Caco-2 (cell line): ENCODE data around the gene F5. TPM values are rescaled to one million over a fixed set of nuclear protein-coding genes. Genes with fewer than 3 reads are reported as not detected.

Experiments used
- BruUV-seq: library from RNA; stranded (reverse); fragments of 400-500 nt; replicated peaks from 2 replicates; lab custom pipeline; 2021; lab: Mats Ljungman, UMichigan
- CTCF ChIA-PET: fragments of 300-600 bp; sonication (Branson Sonifier 250); formaldehyde crosslinking; loops from one replicate; lab custom pipeline; 2022; ENCODE audit warnings: antibody characterized with exemption; lab: Charles Lee
- POLR2A ChIA-PET: fragments of 300-600 bp; sonication (Branson Sonifier 250); formaldehyde crosslinking; loops from one replicate; lab custom pipeline; 2022; ENCODE audit warnings: antibody characterized with exemption; lab: Charles Lee
- DNase-seq, 2 experiments: peaks; one replicate each; pipeline versions ENCODE4 v3.0.0 to v3.0.0-alpha.2; 2020 to 2022
- H3K27me3 ChIP-seq: replicated peaks from 2 replicates; pipeline ENCODE4 v1.6.0; 2011; ENCODE audit warnings: low read length; ENCODE audit not compliant: control insufficient read depth, insufficient read depth
- H3K36me3 ChIP-seq: 2 replicates; pipeline ENCODE4 v1.5.1; 2011; ENCODE audit warnings: low read length; ENCODE audit not compliant: control insufficient read depth, insufficient read depth
- H3K4me1 ChIP-seq: fragments of 250-450 bp; sonication (Bioruptor Pico); 2 replicates; pipeline ENCODE4 v1.5.1; 2020; ENCODE audit warnings: mild to moderate bottlenecking
- H3K4me3 ChIP-seq: 2 replicates; pipeline ENCODE4 v1.5.1; 2011; ENCODE audit warnings: low read depth, mild to moderate bottlenecking, control low read depth, low read length
- H3K9me3 ChIP-seq: fragments of 250-450 bp; sonication (Bioruptor Pico); 2 replicates; pipeline ENCODE4 v1.5.1; 2020; ENCODE audit warnings: mild to moderate bottlenecking, moderate library complexity
- H3K27ac Mint-ChIP-seq: one replicate; pipeline ENCODE4 v1.8.0; 2022; ENCODE audit warnings: mixed read lengths; ENCODE audit not compliant: unreplicated experiment
- H3K27me3 Mint-ChIP-seq: one replicate; pipeline ENCODE4 v1.8.0; 2022; ENCODE audit warnings: mixed read lengths; ENCODE audit not compliant: insufficient read depth, unreplicated experiment
- H3K36me3 Mint-ChIP-seq: one replicate; pipeline ENCODE4 v1.8.0; 2022; ENCODE audit warnings: mild to moderate bottlenecking, mixed read lengths; ENCODE audit not compliant: insufficient read depth, unreplicated experiment
- H3K4me1 Mint-ChIP-seq: one replicate; pipeline ENCODE4 v1.8.0; 2022; ENCODE audit warnings: low read depth, mixed read lengths; ENCODE audit not compliant: unreplicated experiment
- H3K4me3 Mint-ChIP-seq: one replicate; pipeline ENCODE4 v1.8.0; 2022; ENCODE audit warnings: mild to moderate bottlenecking, moderate library complexity, mixed read lengths; ENCODE audit not compliant: unreplicated experiment
- H3K9me3 Mint-ChIP-seq: one replicate; pipeline ENCODE4 v1.8.0; 2022; ENCODE audit warnings: mixed read lengths; ENCODE audit not compliant: unreplicated experiment
- CTCF ChIP-seq, 2 experiments: fragments of 200-600 bp in 1 of 2; IDR thresholded peaks; 1 replicate in 1 of 2; 2 replicates in 1 of 2; pipeline versions ENCODE4 v1.5.1 to v1.8.0; 2011 to 2022; ENCODE audit warnings: antibody characterized with exemption in 1 of 2, control low read depth in 1 of 2, inconsistent platforms in 1 of 2, low read depth in 1 of 2, low read length in 1 of 2, mild to moderate bottlenecking in 1 of 2, moderate library complexity in 1 of 2; ENCODE audit not compliant: insufficient read depth in 1 of 2, severe bottlenecking in 1 of 2, unreplicated experiment in 1 of 2
- intact Hi-C: fragments of 100-400 bp; cut with micrococcal nuclease; formaldehyde crosslinking; loops from one replicate; pipeline ENCODE4 v1.10.0; 2022; ENCODE audit not compliant: unreplicated experiment
- total RNA-seq: library from RNA; stranded (reverse); gene quantifications from 2 replicates; pipeline ENCODE4 v1.2.3, GENCODE V29; 2022

The F5 gene
- total RNA-seq, 1 experiment from 2014 or later = 0.50 TPM

DNA sequence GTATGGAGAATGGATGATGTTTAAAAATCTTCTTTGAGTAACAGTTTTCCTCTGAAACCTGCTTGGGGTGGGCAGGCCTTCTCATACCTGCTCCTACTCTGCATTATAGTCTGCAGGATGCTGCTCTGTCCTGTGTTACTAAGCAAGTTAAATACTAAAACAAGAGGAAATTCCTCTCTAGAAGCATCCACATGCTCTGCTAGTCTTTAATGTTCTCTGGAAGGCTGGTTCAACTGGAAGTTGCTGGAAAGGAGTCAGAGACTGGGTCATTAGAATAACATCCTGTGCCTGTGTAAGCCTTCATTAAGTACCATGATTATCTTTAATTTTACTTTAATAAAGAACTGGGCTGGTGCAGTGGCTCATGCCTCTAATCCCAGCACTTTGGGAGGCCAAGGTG is 37.8 kb upstream of the F5 start:
- ChIA-PET CTCF (no interaction called here), POLR2A (no interaction called here)
- no peaks in the 10 kb centered on the region for H3K36me3 ChIP-seq
- no peaks in the 10 kb centered on the region for H3K4me1 ChIP-seq
- intact Hi-C loops = no loop called here
- Mint-ChIP-seq H3K27ac (no peak overlapping the region), H3K4me3 (no peak overlapping the region), H3K36me3 (no peaks in the 10 kb centered on the region), H3K27me3 (peaks cover 15% of the 10 kb centered on the region), H3K9me3 (no peaks in the 10 kb centered on the region), H3K4me1 (no peaks in the 10 kb centered on the region)
- no peak for TF ChIP-seq CTCF (IDR thresholded peaks at IDR 0.05; ENCODE audit: insufficient read depth in 1 of 2, low read depth in 1 of 2, low read length in 1 of 2, severe bottlenecking in 1 of 2, unreplicated experiment in 1 of 2)
- DNase-seq = no peak
- H3K27me3 ChIP-seq = no peaks in the 10 kb centered on the region; the same call in 1 of the 2 replicates
- no peaks in the 10 kb centered on the region for H3K9me3 ChIP-seq
- no TSS peak for BruUV-seq
- no peak overlapping the region for H3K4me3 ChIP-seq

DNA sequence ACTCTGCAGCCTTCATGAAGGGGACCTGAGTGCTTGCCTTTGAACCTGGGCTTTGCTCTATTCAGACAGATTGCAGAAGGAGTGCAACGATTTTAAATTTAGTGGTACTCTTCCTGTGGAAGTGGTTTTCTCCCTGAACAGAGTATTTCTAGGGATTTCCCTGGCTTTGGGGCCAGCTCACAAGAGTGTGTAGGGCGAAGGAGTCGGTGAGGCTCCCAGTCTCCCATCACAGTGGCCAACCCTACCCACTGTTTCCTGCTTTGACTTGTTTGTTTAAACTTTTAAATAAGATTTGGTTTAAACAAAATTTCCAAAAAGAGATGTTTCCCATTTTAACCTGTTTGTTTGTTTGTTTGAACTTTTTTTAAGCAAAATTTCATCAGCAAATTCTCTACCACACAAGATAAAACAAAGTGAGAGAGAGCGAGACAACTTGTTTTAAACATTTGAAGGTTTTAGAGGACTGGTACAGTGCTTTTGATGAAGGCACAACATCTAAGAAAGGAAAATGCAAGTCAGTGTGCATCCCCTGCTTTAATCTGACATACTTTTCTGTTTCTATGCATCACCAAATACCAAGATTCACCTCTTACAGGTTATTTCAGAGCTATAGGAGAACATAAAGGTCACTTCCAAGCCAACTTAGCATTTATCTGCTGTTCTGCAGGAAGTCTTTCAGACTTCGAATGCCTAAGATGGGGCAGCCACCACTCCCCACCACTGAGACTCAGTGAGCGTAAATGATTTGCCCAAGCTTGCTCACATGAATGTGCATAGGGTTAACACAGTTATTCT is 37.0 kb upstream of the F5 start:
- H3K27me3 Mint-ChIP-seq = peaks cover 15% of the 10 kb centered on the region
- POLR2A ChIA-PET = no interaction called here

DNA sequence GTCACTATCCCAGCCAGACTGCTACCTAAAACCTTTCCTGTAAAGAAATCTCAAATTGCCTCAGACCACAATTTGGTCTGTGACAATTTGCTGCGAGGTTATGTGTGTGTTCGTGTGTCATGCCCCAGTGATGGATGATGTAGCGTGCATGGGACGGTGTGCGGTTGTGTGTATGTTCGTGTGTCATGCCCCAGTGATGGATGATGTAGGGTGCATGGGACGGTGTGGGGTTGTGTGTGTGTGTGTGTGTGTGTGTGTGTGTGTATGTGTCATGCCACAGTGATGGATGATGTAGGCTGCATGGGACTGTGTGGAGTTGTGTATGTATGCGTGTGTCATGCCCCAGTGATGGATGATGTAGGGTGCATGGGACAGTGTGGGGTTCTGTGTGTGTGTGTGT is 34.3 kb upstream of the F5 start:
- no peaks in the 10 kb centered on the region for H3K36me3 Mint-ChIP-seq
- Histone ChIP-seq H3K9me3 (no peaks in the 10 kb centered on the region), H3K36me3 (no peaks in the 10 kb centered on the region), H3K4me3 (no peak overlapping the region), H3K27me3 (no peaks in the 10 kb centered on the region), H3K4me1 (peaks cover 9% of the 10 kb centered on the region; the same call in 1 of the 2 replicates)
- ChIA-PET CTCF (no interaction called here), POLR2A (no interaction called here)
- no peak overlapping the region for H3K4me3 Mint-ChIP-seq
- no peaks in the 10 kb centered on the region for H3K9me3 Mint-ChIP-seq
- no TSS peak for BruUV-seq
- H3K27ac Mint-ChIP-seq = no peak overlapping the region
- DNase-seq = no peak
- H3K4me1 Mint-ChIP-seq = peaks cover 4% of the 10 kb centered on the region
- intact Hi-C loops = no loop called here
- H3K27me3 Mint-ChIP-seq = peaks cover 9% of the 10 kb centered on the region
- no peak for TF ChIP-seq CTCF (IDR thresholded peaks at IDR 0.05; ENCODE audit: insufficient read depth in 1 of 2, low read depth in 1 of 2, low read length in 1 of 2, severe bottlenecking in 1 of 2, unreplicated experiment in 1 of 2)

More for the DNA sequence above, 37.0 kb upstream of the F5 start:
- no peak for TF ChIP-seq CTCF (IDR thresholded peaks at IDR 0.05; ENCODE audit: insufficient read depth in 1 of 2, low read depth in 1 of 2, low read length in 1 of 2, severe bottlenecking in 1 of 2, unreplicated experiment in 1 of 2)
- Mint-ChIP-seq H3K4me3 (no peak overlapping the region), H3K36me3 (no peaks in the 10 kb centered on the region), H3K9me3 (no peaks in the 10 kb centered on the region), H3K4me1 (no peaks in the 10 kb centered on the region), H3K27ac (no peak overlapping the region)
- Histone ChIP-seq H3K27me3 (no peaks in the 10 kb centered on the region; the same call in 1 of the 2 replicates), H3K4me1 (no peaks in the 10 kb centered on the region), H3K4me3 (no peak overlapping the region), H3K36me3 (no peaks in the 10 kb centered on the region), H3K9me3 (no peaks in the 10 kb centered on the region)
- no TSS peak for BruUV-seq
- CTCF ChIA-PET = no interaction called here
- no peak for DNase-seq
- intact Hi-C loops = no loop called here
